ENCODE results near the gene PLCB1. TPM values are rescaled to one million over a fixed set of nuclear protein-coding genes. Genes with fewer than 3 reads are reported as not detected.

PLCB1 gene
- total RNA-seq, 3 donors from 2014 or later, result 12.2 to 106 (median 30.5) TPM

DNA sequence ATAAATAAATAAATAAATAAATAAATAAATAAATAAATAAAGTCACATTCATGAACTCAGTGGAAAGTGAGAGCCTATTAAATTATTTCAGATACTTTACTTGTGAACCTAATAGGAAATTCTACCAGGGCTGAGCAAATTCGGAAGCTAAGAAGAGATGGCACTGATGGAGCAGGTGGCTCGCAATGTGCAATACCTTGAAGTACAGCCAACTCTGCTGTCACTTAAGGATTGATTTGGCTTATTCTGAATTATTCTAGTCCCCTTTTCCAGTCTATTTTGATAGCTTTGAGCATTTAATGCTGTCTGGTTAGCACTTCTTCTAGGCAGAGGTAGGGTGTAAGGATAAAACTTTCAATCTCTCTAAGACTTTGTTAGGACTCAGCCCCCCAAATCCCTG is 541.0 kb downstream of the PLCB1 start:
- no peaks in the 10 kb centered on the region for H3K36me3 ChIP-seq
- TF ChIP-seq POLR2A (IDR thresholded peaks at IDR 0.05) (no peak), POLR2AphosphoS5 (IDR thresholded peaks at IDR 0.05) (no peak)
- TF ChIP-seq, protein P1, sequence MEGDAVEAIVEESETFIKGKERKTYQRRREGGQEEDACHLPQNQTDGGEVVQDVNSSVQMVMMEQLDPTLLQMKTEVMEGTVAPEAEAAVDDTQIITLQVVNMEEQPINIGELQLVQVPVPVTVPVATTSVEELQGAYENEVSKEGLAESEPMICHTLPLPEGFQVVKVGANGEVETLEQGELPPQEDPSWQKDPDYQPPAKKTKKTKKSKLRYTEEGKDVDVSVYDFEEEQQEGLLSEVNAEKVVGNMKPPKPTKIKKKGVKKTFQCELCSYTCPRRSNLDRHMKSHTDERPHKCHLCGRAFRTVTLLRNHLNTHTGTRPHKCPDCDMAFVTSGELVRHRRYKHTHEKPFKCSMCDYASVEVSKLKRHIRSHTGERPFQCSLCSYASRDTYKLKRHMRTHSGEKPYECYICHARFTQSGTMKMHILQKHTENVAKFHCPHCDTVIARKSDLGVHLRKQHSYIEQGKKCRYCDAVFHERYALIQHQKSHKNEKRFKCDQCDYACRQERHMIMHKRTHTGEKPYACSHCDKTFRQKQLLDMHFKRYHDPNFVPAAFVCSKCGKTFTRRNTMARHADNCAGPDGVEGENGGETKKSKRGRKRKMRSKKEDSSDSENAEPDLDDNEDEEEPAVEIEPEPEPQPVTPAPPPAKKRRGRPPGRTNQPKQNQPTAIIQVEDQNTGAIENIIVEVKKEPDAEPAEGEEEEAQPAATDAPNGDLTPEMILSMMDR (IDR thresholded peaks at IDR 0.05), result no peak
- H3K27ac ChIP-seq, result no peak overlapping the region
- no peaks in the 10 kb centered on the region for H3K27me3 ChIP-seq
- no peaks in the 10 kb centered on the region for H3K4me1 ChIP-seq
- no peak for DNase-seq (ENCODE audit: low spot score in 2 of 2)
- intact Hi-C loops (cut with DNase I; ENCODE audit: low total_unique reads), result no loop called here
- peaks cover 0 to 5% of the 10 kb centered on the region in 2 donors for H3K9me3 ChIP-seq
- H3K4me3 ChIP-seq, result no peak overlapping the region

DNA sequence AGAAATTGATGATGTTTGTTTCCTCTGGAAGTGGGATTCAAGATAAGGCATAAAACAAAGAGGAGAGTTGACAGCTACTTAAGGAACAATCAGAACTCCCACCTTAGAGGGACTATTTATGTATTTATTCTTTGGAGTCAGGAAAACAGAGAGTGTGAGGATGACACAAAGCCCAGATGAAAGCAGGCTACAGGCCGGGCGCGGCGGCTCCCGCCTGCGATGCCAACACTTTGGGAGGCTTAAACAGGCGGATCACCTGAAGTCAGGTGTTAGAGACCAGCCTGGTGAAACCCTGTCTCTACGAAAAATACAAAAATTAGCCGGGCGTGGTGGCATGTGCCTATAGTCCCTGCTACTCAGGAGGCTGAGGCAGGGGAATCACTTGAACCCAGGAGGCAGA is 543.8 kb downstream of the PLCB1 start:
- H3K9me3 ChIP-seq, result peaks cover 0 to 5% of the 10 kb centered on the region in 2 donors
- no peaks in the 10 kb centered on the region for H3K27me3 ChIP-seq
- no peaks in the 10 kb centered on the region for H3K4me1 ChIP-seq
- TF ChIP-seq POLR2A (IDR thresholded peaks at IDR 0.05) (no peak), POLR2AphosphoS5 (IDR thresholded peaks at IDR 0.05) (no peak)
- TF ChIP-seq, protein P1 (IDR thresholded peaks at IDR 0.05), result no peak
- intact Hi-C loops (cut with DNase I; ENCODE audit: low total_unique reads), result no loop called here
- no peak overlapping the region for H3K27ac ChIP-seq
- H3K36me3 ChIP-seq, result no peaks in the 10 kb centered on the region
- DNase-seq (ENCODE audit: low spot score in 2 of 2), result no peak
- no peak overlapping the region for H3K4me3 ChIP-seq

DNA sequence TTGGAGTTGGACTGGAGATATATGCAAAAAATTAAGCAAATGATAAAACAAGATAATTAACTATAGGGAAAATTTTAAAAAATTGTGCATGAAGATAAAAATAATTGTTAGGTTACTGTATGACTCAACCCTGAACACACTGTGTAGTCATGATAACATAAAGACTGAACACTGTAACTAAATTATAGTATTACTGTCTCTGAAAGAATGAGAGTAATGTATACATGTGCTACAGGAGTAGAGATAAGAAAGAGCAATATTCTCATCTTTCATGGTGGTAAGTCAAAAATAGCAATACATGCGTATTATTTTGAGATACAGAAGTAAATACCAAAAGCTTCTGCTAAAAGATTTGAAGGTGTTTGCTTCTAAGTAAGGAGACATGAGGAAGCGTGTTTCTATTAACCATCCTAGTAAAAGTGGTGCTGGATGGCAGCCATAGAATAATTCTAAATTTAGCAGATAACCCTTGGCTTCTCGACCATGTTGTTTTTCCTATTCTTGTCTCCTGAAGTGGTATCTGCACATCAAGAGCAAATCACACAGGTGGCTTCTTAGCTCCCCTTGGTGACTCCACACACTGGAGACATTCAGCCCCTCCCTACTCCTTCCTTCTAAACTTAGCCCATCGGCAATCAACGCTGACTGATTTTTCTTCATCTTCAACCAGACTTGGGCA is 546.2 kb downstream of the PLCB1 start:
- no peak overlapping the region for H3K4me3 ChIP-seq
- H3K27ac ChIP-seq, result no peak overlapping the region
- H3K36me3 ChIP-seq, result no peaks in the 10 kb centered on the region
- intact Hi-C loops (cut with DNase I; ENCODE audit: low total_unique reads), result no loop called here
- H3K27me3 ChIP-seq, result no peaks in the 10 kb centered on the region
- H3K4me1 ChIP-seq, result no peaks in the 10 kb centered on the region
- TF ChIP-seq POLR2A (IDR thresholded peaks at IDR 0.05), result no peak
- TF ChIP-seq, protein P1 (IDR thresholded peaks at IDR 0.05), result no peak
- no peak for TF ChIP-seq POLR2AphosphoS5 (IDR thresholded peaks at IDR 0.05)
- peaks cover 0 to 5% of the 10 kb centered on the region in 2 donors for H3K9me3 ChIP-seq
- no peak for DNase-seq (ENCODE audit: low spot score in 2 of 2)

DNA sequence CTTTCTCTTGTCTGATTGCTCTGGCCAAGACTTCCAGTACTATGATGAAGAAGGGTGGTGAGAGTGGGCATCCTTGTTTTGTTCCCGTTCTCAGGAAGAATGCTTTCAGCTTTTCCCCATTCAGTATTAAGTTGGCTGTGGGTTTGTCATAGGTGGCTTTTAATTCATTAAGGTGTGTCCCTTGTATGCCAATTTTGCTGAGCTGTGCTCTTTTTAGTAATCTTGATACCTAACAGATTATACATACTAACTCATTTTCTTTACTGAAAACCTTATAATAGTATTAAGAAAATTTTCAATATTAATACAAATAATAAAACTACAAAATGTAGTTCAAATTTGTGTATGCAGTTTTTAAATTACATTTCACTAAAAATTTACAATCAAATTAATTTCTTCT is 557.3 kb downstream of the PLCB1 start:
- Histone ChIP-seq H3K27me3 (no peaks in the 10 kb centered on the region), H3K9me3 (peaks cover 0 to 11% of the 10 kb centered on the region in 2 donors), H3K4me1 (no peaks in the 10 kb centered on the region), H3K27ac (no peak overlapping the region), H3K36me3 (no peaks in the 10 kb centered on the region), H3K4me3 (no peak overlapping the region)
- TF ChIP-seq POLR2AphosphoS5 (IDR thresholded peaks at IDR 0.05) (no peak), POLR2A (IDR thresholded peaks at IDR 0.05) (no peak)
- TF ChIP-seq, protein P1 (IDR thresholded peaks at IDR 0.05), result no peak
- intact Hi-C loops (cut with DNase I; ENCODE audit: low total_unique reads), result no loop called here
- DNase-seq (ENCODE audit: low spot score in 2 of 2), result no peak

DNA sequence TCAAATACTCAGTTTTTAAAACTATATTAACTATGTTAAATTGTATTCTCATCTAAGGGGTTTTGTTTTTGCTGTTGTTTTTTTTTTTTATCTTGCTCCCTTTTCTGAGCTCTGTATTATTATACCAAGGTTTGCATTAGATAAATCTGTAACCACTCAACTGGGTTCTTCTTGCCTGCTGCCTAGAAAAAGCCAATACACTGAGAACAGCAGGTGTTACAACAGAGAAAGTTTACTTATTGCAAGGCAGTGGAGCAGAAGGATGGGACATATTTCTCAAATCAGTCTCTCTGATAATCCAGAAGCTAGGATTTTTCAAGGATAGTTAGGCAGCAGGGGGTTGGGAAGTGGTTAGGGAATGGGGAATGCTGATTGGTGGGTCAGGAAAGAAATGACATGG is 558.0 kb downstream of the PLCB1 start:
- no peaks in the 10 kb centered on the region for H3K36me3 ChIP-seq
- H3K4me3 ChIP-seq, result no peak overlapping the region
- intact Hi-C loops (cut with DNase I; ENCODE audit: low total_unique reads), result no loop called here
- no peaks in the 10 kb centered on the region for H3K4me1 ChIP-seq
- no peaks in the 10 kb centered on the region for H3K27me3 ChIP-seq
- no peak overlapping the region for H3K27ac ChIP-seq
- peaks cover 0 to 11% of the 10 kb centered on the region in 2 donors for H3K9me3 ChIP-seq
- no peak for DNase-seq (ENCODE audit: low spot score in 2 of 2)
- TF ChIP-seq POLR2AphosphoS5 (IDR thresholded peaks at IDR 0.05) (no peak), POLR2A (IDR thresholded peaks at IDR 0.05) (no peak)
- TF ChIP-seq, protein P1 (IDR thresholded peaks at IDR 0.05), result no peak

Measured in breast epithelium (tissue), 4 donors.